Posterior vena cava (tissue), 2 donors: ENCODE measurements around the gene ADAMTS13. TPM values are rescaled to one million over a fixed set of nuclear protein-coding genes. Genes with fewer than 3 reads are reported as not detected.

Source experiments
- DNase-seq: peaks from one replicate; pipeline ENCODE4 v3.0.0-alpha.2; 2020; ENCODE audit warnings: low spot score
- intact Hi-C, 2 donors: fragments of 100-400 bp; cut with DNase I; formaldehyde crosslinking; loops; one replicate each; pipeline versions ENCODE4 v1.14.1 to v1.14.2; 2022 to 2023
- total RNA-seq, 2 donors: library from RNA; stranded (reverse); fragmentation: NEBNext Ultra II Directional; extraction: Animal tissue kit (Norgen Biotek cat#: 25700); gene quantifications; one replicate each; pipeline ENCODE4 v1.2.1, GENCODE V29; 2021
- donor health status: DM: yes; HTN: yes; CAD: no.
- donor health status: DM: yes; HTN: yes; CAD: no.

ADAMTS13 gene
- total RNA-seq, 2 donors from 2014 or later, result 0.48 to 1.8 TPM

DNA sequence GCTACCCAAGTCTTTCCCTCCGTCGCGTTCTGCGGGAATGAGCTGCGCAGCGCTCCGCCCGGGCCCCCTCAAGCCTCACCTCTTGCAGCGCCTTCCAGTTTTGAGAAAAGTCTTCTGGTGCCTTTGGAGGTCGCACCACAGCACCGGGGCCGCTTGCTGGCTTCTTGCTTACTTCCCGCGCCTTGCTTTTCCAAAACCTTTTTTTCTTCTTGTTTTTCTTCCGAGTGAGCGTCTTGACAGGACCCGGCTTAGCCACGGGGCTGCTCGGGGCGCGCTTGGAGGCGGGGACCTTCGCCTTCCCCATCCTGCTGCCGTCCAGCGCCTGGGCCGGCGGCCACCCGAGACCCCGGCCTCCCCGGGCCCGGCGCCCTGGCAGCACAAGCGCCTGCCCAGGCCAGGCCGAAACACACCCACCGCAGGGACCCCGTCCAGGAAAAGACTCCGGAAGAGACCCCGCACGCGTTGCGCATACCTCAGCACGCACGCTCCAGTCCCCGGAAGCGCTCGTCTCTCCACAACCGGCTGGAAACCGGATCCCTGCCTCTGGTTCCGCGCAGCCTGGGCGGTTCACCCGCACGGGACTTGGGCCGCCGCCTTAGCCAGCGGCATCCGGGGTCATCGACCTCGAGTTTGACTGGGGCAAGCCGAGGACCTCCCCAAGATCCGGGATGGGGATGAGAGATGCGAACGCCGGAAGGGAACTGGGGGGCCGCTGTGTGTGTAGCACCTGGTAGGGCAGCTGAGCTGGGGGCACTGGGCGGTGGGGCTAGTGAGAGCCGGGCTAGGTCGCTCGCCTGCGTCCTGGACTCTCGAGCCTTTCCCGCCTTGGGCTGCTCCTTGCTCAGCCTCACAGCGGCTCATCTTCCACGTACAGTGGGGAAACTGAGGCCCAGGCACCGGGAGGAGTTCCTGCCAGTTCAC, 4.4 kb upstream of the ADAMTS13 start, which contains the start of gene REXO4:
Gene REXO4, minus strand, starts transcription at position 470 of the 921 bp plus-strand sequence. Its CDS starts 166 bp downstream, at position 304.
- intact Hi-C loops, result loop anchor here in 1 of 2 donors (1.0 to 5.0 kb wide), 2 partner anchors 34 to 610 kb away; partner anchors contain the start of gene BRD3OS
- DNase-seq, result peak; percentile 95

DNA sequence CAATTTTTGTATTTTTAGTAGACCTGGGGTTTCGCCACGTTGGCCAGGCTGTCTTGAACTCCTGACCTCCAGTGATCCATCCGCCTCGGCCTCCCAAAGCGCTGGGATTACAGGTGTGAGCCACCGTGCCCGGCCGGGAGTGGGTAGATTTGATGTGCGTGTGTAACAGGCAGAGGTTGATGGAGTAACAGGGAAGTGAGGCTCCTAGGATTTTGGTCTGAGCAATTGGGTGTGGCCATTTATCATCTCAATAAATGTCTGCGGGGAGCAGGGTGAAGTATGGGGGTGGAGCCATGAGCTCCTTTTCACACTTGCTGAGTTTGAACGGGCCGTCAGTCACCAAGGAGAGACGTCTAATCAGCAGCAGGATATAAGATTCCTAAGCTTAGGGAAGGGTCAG, 3.2 kb upstream of the ADAMTS13 start:
- DNase-seq, result no peak
- intact Hi-C loops, result loop anchor here in 1 of 2 donors (5.0 kb wide), 1 partner anchor 608 kb away; the partner anchor contains the start of gene BRD3OS

DNA sequence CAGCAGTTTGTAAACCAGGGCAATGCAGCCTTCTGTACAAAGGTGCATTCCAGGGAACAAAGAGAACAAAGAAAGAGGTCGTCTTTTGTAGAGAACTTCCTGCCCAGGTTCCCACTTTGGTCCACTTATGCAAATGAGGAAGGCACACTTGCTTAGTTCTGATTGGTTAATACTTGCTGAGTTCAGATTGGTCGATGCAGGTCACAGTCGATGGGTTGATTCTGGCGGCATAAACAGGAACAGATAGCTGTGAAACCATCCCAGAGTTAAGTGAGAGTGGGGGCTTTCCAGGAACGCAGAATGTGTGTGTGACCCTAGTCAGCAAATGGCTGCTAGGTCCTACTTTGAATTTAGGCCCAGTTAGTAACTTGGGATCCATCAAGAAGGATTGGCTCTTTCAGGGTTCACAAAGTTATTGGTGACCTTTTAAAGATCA, 1.8 kb upstream of the ADAMTS13 start:
- no peak for DNase-seq
- intact Hi-C loops, result no loop called here

DNA sequence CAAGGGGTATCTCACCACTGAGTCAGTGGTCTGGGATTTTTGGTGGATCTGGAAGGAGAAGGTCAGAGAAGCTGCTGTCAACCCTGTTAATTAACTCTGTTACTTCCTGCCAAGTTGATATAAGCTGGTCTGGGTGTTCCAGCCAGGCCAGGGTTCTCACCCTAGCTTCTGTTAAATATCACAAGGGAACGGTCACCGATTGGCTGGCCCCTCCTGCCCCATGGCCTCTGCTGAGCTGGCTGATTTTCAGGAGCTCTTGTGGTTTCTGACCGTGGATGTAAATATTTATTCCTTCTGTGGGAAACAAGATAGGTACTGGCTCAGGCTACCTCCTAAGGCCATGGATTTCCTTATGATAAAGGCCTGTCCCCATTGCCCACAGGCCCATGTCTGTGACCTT, 1.0 kb downstream of the ADAMTS13 start:
- intact Hi-C loops, result no loop called here
- no peak for DNase-seq

DNA sequence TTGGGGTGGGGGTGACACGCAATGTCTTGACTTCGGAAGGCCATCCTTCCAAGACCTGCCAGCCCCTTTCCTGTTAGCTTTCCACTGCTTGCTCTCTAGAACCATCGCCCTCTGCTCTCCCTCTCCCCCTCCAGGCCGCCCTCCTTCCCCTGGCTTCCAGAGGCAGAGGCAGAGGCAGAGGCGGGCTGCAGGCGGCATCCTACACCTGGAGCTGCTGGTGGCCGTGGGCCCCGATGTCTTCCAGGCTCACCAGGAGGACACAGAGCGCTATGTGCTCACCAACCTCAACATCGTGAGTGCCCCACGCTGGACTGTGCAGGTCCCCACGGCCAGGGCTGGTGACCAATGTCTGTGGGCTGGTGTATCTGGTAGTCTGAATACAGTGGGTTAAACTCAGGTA, 2.0 kb downstream of the ADAMTS13 start:
- no peak for DNase-seq
- intact Hi-C loops, result no loop called here

DNA sequence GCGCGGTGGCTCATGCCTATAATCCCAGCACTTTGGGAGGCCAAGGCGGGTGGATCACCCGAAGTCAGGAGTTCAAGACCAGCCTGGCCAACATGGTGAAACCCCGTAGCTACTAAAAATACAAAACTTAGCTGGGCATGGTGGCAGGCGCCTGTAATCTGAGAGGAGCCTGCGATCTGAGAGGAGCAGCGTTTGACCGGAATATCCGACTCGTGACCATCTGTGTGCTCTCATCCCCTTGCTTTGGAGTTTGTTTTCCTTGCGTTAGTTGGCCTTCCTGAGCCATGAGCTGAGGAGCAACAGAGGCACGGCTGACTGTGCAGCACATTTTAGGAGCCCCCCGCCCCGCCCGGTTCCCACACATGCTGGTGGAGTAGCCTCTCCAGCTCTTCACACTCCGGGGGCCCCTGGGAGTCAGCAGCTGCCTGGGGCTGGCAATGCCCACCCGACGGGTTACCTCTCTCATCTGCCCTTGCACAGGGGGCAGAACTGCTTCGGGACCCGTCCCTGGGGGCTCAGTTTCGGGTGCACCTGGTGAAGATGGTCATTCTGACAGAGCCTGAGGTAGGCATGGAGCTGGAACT, 3.0 kb downstream of the ADAMTS13 start:
- intact Hi-C loops, result no loop called here
- no peak for DNase-seq

DNA sequence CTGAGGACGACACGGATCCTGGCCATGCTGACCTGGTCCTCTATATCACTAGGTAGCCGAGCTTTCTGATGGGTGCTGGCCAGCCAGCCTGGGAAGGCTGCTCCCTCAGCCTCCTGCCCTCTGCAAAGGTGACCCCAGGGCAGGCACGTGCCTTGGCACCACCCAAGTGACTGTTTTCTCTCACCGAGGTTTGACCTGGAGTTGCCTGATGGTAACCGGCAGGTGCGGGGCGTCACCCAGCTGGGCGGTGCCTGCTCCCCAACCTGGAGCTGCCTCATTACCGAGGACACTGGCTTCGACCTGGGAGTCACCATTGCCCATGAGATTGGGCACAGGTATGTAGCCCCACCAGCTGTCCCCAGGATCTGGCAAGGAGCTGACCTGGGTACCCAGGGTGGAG, 3.8 kb downstream of the ADAMTS13 start:
- intact Hi-C loops, result no loop called here
- no peak for DNase-seq

DNA sequence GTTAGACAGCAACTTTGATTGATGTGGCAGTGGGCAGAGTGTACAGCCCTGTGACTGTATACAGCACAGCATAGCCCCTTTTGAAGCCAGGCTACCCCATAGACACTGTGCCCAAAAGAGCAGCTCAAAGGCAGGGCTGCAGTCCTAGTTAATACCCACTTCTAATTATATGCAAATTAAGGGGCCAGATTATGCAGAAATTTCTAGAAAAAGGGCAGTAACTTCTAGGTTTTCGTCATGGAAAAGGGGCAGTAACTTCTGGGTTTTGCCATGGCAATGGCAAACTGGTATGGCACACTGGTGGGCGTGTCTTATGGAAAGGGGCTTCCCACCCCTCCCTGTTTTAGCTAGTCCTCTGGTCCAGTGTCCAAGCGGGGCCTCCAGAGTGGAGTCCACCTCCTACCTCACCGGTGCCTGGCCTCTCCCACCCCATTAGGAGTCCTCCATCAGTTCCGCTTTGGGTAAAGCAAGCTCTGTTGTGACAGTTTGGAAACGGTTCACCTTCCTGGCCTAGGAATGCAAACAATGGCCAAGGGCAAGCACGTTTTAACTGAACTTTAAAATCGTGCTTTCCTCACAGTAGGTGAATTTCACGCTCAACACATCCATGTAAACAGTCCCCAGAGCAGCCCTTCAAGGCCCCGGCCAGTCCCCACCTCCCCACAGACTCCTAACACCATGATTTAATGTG, 5.6 kb downstream of the ADAMTS13 start:
- intact Hi-C loops, result no loop called here
- DNase-seq, result no peak

DNA sequence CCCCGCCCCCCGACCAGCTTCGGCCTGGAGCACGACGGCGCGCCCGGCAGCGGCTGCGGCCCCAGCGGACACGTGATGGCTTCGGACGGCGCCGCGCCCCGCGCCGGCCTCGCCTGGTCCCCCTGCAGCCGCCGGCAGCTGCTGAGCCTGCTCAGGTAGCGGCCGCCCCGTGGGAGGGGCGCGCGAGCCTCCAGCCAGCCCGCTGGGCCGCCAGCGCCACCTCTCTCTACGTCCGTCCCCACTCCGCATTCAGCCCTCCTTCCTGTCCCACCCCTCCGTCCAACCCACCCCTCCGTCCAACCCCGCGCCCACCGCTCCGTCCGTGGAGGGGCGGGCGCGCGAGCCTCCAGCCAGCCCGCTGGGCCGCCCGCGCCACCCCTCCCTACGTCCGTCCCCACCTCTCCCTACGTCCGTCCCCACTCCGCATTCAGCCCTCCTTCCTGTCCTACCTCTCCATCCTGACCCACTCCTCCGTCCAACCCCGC, 6.5 kb downstream of the ADAMTS13 start:
- no peak for DNase-seq
- intact Hi-C loops, result no loop called here

DNA sequence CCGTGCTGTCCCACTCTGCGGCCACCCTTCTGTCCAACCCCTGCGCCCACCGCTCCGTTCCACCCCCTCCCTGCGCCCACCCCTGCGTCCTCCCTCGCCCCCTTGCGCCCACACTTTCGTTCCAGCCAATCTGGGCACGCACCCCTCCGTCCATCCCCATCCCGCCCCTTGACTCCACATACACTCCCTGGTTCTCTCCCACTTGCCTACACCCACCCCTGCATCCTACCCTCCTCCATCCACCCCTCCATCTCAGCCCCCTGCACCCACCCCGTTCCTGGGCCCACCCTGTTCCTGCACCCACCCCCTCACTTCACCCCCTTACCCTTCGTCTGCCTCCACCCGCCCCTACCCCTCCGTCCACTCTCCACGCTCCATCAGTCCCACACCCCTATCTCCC, 7.0 kb downstream of the ADAMTS13 start:
- DNase-seq, result no peak
- intact Hi-C loops, result no loop called here

DNA sequence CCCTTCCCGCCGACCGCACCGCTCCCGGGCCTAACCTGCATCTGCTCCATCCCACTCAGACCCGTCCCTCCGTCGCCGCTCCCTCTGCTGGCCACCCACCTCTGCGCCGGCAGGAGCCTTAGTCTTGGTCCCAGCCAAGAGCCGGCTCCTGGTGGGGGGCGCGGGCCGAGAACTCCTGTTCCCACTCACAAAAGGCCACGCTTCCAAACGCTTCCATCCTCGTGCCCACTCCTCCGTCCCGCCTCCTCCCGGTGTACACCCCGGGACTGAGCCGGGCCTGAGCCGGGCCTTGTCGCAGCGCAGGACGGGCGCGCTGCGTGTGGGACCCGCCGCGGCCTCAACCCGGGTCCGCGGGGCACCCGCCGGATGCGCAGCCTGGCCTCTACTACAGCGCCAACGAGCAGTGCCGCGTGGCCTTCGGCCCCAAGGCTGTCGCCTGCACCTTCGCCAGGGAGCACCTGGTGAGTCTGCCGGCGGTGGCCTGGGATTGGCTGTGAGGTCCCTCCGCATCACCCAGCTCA, 7.5 kb downstream of the ADAMTS13 start:
- DNase-seq, result no peak
- intact Hi-C loops, result no loop called here

DNA sequence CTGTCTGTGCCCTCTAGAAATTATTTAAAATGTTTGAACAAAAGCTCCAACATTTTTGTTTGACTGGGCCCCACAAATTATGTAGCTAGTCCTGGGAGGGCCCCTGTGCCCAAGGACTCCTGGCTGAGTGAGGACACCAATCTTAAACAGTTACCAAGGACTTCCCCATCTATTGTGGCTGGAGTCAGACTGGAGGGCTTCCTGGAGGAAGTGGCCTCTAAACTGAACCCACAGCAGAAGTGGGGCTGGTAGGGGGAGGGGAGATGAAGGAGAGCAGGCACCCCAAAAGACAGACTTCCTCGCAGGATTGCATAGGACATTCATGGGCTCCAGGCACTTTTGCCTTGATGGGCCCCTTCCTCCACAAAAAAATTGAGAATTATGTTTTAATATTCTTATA, 8.1 kb downstream of the ADAMTS13 start:
- intact Hi-C loops, result no loop called here
- no peak for DNase-seq

DNA sequence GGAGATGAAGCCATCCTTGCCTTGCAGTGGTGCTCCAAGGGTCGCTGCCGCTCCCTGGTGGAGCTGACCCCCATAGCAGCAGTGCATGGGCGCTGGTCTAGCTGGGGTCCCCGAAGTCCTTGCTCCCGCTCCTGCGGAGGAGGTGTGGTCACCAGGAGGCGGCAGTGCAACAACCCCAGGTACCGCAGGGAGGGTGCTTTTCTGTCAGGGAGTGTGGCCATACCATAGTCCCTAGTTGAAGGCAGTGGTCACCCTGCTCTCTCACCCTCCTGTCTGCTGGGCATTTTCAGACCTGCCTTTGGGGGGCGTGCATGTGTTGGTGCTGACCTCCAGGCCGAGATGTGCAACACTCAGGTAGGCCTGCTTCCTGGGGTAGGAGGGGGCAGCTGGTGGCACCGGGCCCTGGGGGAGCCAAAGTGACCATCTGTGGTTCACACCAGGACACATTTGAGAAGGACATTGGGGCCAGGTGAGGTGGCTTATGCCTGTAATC, 11.2 kb downstream of the ADAMTS13 start:
- no peak for DNase-seq
- intact Hi-C loops, result no loop called here

DNA sequence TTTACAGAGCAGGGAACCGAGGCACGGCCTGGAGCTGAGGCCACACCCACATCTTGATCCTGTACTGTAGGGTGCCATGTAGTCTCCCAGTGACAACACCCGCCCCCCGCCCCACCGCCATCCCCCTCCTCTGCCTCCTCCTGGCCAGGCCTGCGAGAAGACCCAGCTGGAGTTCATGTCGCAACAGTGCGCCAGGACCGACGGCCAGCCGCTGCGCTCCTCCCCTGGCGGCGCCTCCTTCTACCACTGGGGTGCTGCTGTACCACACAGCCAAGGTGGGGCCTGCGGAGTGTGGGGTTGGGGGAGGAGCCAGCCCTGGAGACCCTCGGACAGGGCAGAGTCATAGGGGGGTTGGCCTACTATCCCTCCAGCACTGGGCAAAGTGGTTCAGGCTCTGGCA, 14.5 kb downstream of the ADAMTS13 start:
- intact Hi-C loops, result loop anchor here in 1 of 2 donors (1.0 kb wide), 1 partner anchor 44 kb away; no protein-coding TSS in a partner anchor
- no peak for DNase-seq

DNA sequence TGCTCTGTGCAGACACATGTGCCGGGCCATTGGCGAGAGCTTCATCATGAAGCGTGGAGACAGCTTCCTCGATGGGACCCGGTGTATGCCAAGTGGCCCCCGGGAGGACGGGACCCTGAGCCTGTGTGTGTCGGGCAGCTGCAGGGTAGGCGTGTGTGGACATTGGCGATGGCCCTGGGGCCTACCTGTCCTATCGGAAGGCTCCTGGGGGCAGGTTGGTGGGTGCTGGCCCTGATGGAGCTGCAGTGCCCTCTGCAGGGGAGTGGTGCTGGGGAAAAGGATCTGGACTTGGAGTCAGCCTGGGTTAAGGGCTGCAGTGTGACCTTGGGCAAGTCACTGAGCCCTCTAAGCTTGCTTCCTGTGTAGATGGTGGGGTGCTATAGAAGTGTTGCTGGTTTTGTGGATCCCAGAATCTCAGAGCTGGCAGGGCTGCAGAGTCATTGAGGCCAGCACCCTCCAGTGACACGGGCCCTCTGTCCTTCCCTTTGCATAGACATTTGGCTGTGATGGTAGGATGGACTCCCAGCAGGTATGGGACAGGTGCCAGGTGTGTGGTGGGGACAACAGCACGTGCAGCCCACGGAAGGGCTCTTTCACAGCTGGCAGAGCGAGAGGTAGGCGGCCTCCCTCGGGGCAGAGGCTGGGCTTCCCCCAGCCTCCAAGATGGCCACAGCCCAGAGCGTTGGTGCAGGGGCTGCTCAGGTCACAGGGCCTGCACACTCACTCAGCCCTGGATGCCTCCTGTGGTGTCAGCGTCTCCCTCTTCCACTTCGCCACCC, 15.8 kb downstream of the ADAMTS13 start:
- intact Hi-C loops, result no loop called here
- DNase-seq, result no peak

DNA sequence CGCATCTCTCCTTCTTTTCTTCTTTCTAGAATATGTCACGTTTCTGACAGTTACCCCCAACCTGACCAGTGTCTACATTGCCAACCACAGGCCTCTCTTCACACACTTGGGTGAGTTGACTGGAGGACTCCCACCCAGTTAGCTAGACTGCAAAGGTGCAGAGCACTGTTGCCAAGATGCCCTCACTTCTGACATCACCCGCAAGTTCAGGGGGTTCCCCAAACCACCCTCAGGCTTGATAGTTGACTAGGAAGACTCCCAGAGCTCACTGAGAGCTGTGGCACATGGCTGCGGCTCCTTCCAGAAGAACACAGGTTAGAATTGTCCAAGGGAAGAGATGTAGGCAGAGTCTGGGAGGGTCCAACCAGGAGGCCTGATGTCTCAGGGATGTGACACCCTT, 17.2 kb downstream of the ADAMTS13 start:
- intact Hi-C loops, result no loop called here
- no peak for DNase-seq

DNA sequence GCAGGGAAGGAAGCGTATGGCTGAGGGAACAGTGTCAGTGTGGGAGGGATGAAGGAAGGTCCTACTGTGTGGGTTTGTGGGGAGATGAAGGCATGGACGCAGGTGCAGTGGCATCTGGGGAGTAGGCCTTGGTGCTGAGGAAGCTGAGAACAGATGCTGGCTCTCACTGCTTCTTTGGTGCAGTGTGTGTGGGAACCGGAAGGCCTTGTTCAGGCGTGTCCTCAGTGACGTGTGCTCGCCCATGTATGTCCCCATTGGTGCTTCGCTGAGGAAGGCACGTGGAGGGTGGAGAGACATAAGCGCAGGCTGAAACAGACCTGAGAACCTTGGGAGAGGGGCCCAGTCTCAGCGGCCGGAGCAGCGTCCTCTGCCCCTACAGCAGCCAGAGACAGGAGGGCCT, 18.7 kb downstream of the ADAMTS13 start:
- intact Hi-C loops, result no loop called here

DNA sequence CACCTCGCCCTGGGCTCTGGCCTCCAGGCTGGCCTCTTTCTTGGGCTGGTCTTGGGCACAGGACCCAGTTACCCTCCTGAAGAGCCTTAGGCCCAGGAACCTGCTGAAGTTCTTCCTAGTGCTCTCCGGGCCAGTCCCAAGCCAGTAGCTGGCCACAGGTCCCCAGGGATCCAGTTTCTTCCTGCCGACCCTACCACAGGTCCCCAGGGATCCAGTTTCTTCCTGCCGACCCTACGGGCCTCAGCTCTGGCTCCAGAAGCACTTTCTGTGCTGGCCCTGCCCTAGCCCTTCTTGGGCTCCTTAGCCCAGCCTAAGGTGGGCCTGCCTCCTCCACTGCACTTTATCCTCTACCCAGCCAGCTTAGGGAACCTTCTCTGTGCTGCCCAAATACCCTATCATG, 19.4 kb downstream of the ADAMTS13 start:
- intact Hi-C loops, result no loop called here
- no peak for DNase-seq

More for the DNA sequence above, 18.7 kb downstream of the ADAMTS13 start:
- DNase-seq, result no peak

DNA sequence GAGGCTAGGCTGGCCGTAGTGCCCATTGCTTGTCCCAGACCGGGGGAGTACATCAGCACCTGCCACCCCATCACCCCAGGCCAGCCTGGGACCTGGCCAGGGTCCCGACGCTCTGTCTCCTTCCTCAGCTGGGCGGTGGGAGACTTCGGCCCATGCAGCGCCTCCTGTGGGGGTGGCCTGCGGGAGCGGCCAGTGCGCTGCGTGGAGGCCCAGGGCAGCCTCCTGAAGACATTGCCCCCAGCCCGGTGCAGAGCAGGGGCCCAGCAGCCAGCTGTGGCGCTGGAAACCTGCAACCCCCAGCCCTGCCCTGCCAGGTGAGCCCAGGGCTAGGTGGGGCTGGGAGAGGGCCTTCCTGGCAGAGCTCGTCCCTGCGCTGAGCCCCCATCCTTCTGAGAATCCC, 21.1 kb downstream of the ADAMTS13 start:
- no peak for DNase-seq
- intact Hi-C loops, result no loop called here
